Liver (tissue), 9 donors: Measurements from ENCODE around the gene SCUBE1. TPM values are rescaled to one million over a fixed set of nuclear protein-coding genes. Genes with fewer than 3 reads are reported as not detected.

Experiments used
- DNase-seq: peaks from one replicate; pipeline ENCODE4 v3.0.0-alpha.2; 2017; ENCODE audit warnings: low spot score
- H3K27ac ChIP-seq, 2 donors: one replicate each; pipeline ENCODE4 v1.7.0; 2013; ENCODE audit warnings: inconsistent platforms in 2 of 2, low read length in 2 of 2, control low read depth in 1 of 2, low read depth in 1 of 2, mild to moderate bottlenecking in 1 of 2
- H3K27me3 ChIP-seq, 4 donors: one replicate each; pipeline versions ENCODE4 v1.6.1 to v1.7.0; 2013; ENCODE audit warnings: low read length in 3 of 4, inconsistent platforms in 1 of 4, mild to moderate bottlenecking in 1 of 4, moderate library complexity in 1 of 4; ENCODE audit not compliant: control insufficient read depth in 4 of 4, insufficient read depth in 4 of 4
- H3K36me3 ChIP-seq, 4 donors: one replicate each; pipeline versions ENCODE4 v1.6.1 to v1.7.0; 2013; ENCODE audit warnings: low read length in 3 of 4, mild to moderate bottlenecking in 3 of 4, low read depth in 1 of 4, moderate library complexity in 1 of 4; ENCODE audit not compliant: control insufficient read depth in 4 of 4, insufficient read depth in 3 of 4
- H3K4me1 ChIP-seq, 4 donors: one replicate each; pipeline versions ENCODE4 v1.6.1 to v1.7.0; 2013; ENCODE audit warnings: low read length in 3 of 4, mild to moderate bottlenecking in 3 of 4, moderate library complexity in 1 of 4; ENCODE audit not compliant: control insufficient read depth in 4 of 4, insufficient read depth in 4 of 4
- H3K4me3 ChIP-seq, 3 donors: one replicate each; pipeline versions ENCODE4 v1.6.1 to v1.7.0; 2013; ENCODE audit warnings: low read length in 3 of 3, control low read depth in 1 of 3, low read depth in 1 of 3, mild to moderate bottlenecking in 1 of 3
- H3K9ac ChIP-seq, 2 donors: one replicate each; pipeline ENCODE4 v1.7.0; 2013; ENCODE audit warnings: low read length in 2 of 2, mild to moderate bottlenecking in 2 of 2, moderate library complexity in 2 of 2, control low read depth in 1 of 2, low read depth in 1 of 2
- H3K9me3 ChIP-seq, 4 donors: one replicate each; pipeline versions ENCODE4 v1.6.1 to v1.7.0; 2013; ENCODE audit warnings: low read length in 3 of 4; ENCODE audit not compliant: control insufficient read depth in 4 of 4
- CTCF ChIP-seq: fragments of 150-350 bp; IDR thresholded peaks from 2 replicates; pipeline ENCODE4 v1.5.1; 2017; ENCODE audit warnings: improper control_type of control experiment, low read depth, low read length; ENCODE audit not compliant: missing input control
- EGR1 ChIP-seq, 2 donors: IDR thresholded peaks; 2 replicates each; pipeline ENCODE4 v1.6.1; 2016 to 2018; ENCODE audit warnings: antibody characterized with exemption in 2 of 2, low read depth in 2 of 2
- FOXA1 ChIP-seq: IDR thresholded peaks from 2 replicates; pipeline ENCODE4 v1.6.1; 2016; ENCODE audit warnings: antibody characterized with exemption
- FOXA2 ChIP-seq: IDR thresholded peaks from 2 replicates; pipeline ENCODE4 v1.6.1; 2016; ENCODE audit warnings: antibody characterized with exemption
- GABPA ChIP-seq, 2 donors: IDR thresholded peaks in 1 of 2; conservative IDR thresholded peaks in 1 of 2; 2 replicates each; pipeline ENCODE4 v1.6.1; 2016; ENCODE audit warnings: antibody characterized with exemption in 2 of 2, mild to moderate bottlenecking in 1 of 2, moderate library complexity in 1 of 2
- HNF4A ChIP-seq, 2 donors: conservative IDR thresholded peaks; 2 replicates each; pipeline ENCODE4 v1.6.1; 2016; ENCODE audit warnings: antibody characterized with exemption in 2 of 2, mild to moderate bottlenecking in 2 of 2
- HNF4G ChIP-seq: IDR thresholded peaks from 2 replicates; pipeline ENCODE4 v1.6.1; 2016; ENCODE audit warnings: antibody characterized with exemption
- JUND ChIP-seq, 2 donors: IDR thresholded peaks; 2 replicates each; pipeline ENCODE4 v1.6.1; 2016; ENCODE audit warnings: antibody characterized with exemption in 2 of 2
- MAX ChIP-seq: IDR thresholded peaks from 2 replicates; pipeline ENCODE4 v1.6.1; 2016; ENCODE audit warnings: antibody characterized with exemption
- NR2F2 ChIP-seq: IDR thresholded peaks from 2 replicates; pipeline ENCODE4 v1.6.1; 2016; ENCODE audit warnings: antibody characterized with exemption
- RAD21 ChIP-seq, 2 donors: IDR thresholded peaks; 2 replicates each; pipeline ENCODE4 v1.6.1; 2016; ENCODE audit warnings: antibody characterized with exemption in 2 of 2, mild to moderate bottlenecking in 2 of 2
- REST ChIP-seq: IDR thresholded peaks from 2 replicates; pipeline ENCODE4 v1.6.1; 2016; ENCODE audit warnings: antibody characterized with exemption, mild to moderate bottlenecking
- RXRA ChIP-seq, 2 donors: IDR thresholded peaks; 2 replicates each; pipeline ENCODE4 v1.6.1; 2017 to 2018; ENCODE audit warnings: antibody characterized with exemption in 2 of 2, mild to moderate bottlenecking in 1 of 2
- SP1 ChIP-seq: IDR thresholded peaks from 2 replicates; pipeline ENCODE4 v1.6.1; 2018; ENCODE audit warnings: antibody characterized with exemption, mild to moderate bottlenecking
- TAF1 ChIP-seq: conservative IDR thresholded peaks from 2 replicates; pipeline ENCODE4 v1.6.1; 2016; ENCODE audit warnings: antibody characterized with exemption, mild to moderate bottlenecking
- YY1 ChIP-seq: IDR thresholded peaks from 2 replicates; pipeline ENCODE4 v1.6.1; 2016; ENCODE audit warnings: antibody characterized with exemption, mild to moderate bottlenecking
- WGBS: extraction: QIAGEN DNeasy Blood & Tissue Kit; methylation state at CpG from one replicate; pipeline ENCODE4 v1.1.7; 2013; 5-methylcytosine and 5-hydroxymethylcytosine counted together
- polyA plus RNA-seq, 2 donors: library from polyadenylated mRNA; stranded (reverse) in 1 of 2; unstranded in 1 of 2; fragments of 200-250 nt in 1 of 2; fragments of >200 nt in 1 of 2; fragmentation: Nextera tagmentation in 1 of 2; extraction: Ambion mirVana in 1 of 2; gene quantifications; one replicate each; pipeline versions ENCODE4 v1.2.1 to v1.2.3, GENCODE V29; 2013 to 2015
- total RNA-seq, 2 donors: library from RNA; depleted of rRNA; stranded (reverse); fragments of >200 nt; gene quantifications; one replicate each; pipeline ENCODE4 v1.2.3, GENCODE V29; 2014
- TF ChIP-seq, protein P1 (sequence below): IDR thresholded peaks from 2 replicates; pipeline ENCODE4 v1.6.1; 2016; ENCODE audit warnings: antibody characterized with exemption
- TF ChIP-seq, protein P2 (sequence below): IDR thresholded peaks from 2 replicates; pipeline ENCODE4 v1.6.1; 2016; ENCODE audit warnings: antibody characterized with exemption
- donor health status: healthy.
- donor health status: healthy.
- donor health status: healthy.
- donor health status: healthy.
- donor health status: healthy.

SCUBE1 gene
- total and polyA plus RNA-seq, 4 donors = 0.07 to 0.46 (median 0.08) TPM; not detected in 1

DNA sequence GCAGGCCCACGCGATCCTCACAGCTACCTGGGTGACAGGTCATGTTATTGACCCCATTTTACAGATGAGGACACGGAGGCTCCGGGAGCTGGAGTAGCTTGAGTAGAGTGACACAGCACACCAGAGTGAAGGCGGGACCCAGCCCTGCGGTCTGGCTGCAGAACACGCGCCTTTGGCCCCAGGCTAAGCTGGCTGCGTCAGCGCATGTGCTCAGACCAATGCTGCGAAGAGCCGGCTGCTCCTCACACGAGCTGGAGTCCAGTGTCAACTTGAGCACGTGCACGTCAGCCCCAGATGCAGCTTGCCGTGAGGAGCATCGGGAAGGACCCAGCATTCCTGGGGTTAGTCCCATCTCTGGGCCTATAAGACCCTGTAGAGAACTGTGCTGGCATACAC lies 49.9 kb downstream of the SCUBE1 start (continued):
- TF ChIP-seq CTCF = no peak

- Histone ChIP-seq H3K27me3 (no peaks in the 10 kb centered on the region), H3K9ac (no peak overlapping the region), H3K9me3 (no peaks in the 10 kb centered on the region), H3K36me3 (no peaks in the 10 kb centered on the region), H3K27ac (no peak overlapping the region), H3K4me1 (peaks cover under 1 to 5% (median 3%) of the 10 kb centered on the region in 4 donors), H3K4me3 (no peak overlapping the region)
- no peak for TF ChIP-seq FOXA2
- TF ChIP-seq REST = no peak
- no peak for TF ChIP-seq SP1
- TF ChIP-seq CTCF = no peak
- no peak for TF ChIP-seq TAF1
- no peak for TF ChIP-seq JUND (IDR thresholded peaks at IDR 0.05)
- no peak for TF ChIP-seq FOXA1
- no peak for TF ChIP-seq MAX
- no peak for TF ChIP-seq NR2F2
- TF ChIP-seq, protein P1, sequence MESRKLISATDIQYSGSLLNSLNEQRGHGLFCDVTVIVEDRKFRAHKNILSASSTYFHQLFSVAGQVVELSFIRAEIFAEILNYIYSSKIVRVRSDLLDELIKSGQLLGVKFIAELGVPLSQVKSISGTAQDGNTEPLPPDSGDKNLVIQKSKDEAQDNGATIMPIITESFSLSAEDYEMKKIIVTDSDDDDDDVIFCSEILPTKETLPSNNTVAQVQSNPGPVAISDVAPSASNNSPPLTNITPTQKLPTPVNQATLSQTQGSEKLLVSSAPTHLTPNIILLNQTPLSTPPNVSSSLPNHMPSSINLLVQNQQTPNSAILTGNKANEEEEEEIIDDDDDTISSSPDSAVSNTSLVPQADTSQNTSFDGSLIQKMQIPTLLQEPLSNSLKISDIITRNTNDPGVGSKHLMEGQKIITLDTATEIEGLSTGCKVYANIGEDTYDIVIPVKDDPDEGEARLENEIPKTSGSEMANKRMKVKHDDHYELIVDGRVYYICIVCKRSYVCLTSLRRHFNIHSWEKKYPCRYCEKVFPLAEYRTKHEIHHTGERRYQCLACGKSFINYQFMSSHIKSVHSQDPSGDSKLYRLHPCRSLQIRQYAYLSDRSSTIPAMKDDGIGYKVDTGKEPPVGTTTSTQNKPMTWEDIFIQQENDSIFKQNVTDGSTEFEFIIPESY = no peak
- no peak for TF ChIP-seq YY1
- TF ChIP-seq RAD21 (IDR thresholded peaks at IDR 0.05) = no peak
- TF ChIP-seq RXRA (IDR thresholded peaks at IDR 0.05) = no peak
- no peak for TF ChIP-seq HNF4G
- TF ChIP-seq, protein P2, sequence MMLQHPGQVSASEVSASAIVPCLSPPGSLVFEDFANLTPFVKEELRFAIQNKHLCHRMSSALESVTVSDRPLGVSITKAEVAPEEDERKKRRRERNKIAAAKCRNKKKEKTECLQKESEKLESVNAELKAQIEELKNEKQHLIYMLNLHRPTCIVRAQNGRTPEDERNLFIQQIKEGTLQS = no peak
- no peak for TF ChIP-seq EGR1 (IDR thresholded peaks at IDR 0.05; ENCODE audit: low read depth in 2 of 2)
- TF ChIP-seq GABPA (IDR thresholded peaks at IDR 0.05 in 1 of 2, conservative IDR thresholded peaks at IDR 0.05 in 1 of 2) = no peak
- TF ChIP-seq HNF4A (conservative IDR thresholded peaks at IDR 0.05) = no peak
- WGBS = 93% methylated on average over 9 of the region's 9 CpGs
- DNase-seq = no peak
These were observed 50.5 kb downstream of the SCUBE1 start for GRCh38 chr22:43292630-43293018.
